ENCODE measurements around the gene TRAM2. TPM values are rescaled to one million over a fixed set of nuclear protein-coding genes. Genes with fewer than 3 reads are reported as not detected.

Gene TRAM2
- total and polyA plus RNA-seq, 2 of the 4 experiments (the other 2 are of a cell fraction), result 77.2 to 95.7 TPM

DNA sequence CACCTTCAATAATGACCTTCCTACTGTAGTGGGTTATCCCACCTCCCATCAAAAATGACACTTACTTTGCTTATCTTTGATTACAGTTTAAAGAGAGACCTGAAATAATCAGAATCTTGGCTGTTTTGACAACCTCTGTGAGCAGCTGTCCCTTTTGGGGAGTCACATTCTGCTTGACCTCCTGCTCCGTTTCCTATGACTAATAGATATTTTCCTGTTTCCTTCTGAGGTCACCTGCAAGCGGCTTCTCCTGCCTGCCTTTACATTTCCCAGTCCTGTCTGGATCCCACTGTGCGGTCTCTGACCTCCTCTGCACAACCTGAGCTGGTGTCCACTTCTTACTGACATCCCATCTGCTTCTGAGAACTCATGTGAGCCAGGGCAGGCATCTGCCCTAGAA is 54.2 kb downstream of the TRAM2 start:
- dilution Hi-C loops (cut with HindIII; ENCODE audit: low sequenced_read_pairs, unreplicated experiment), result no loop called here

More for the DNA sequence above, 54.2 kb downstream of the TRAM2 start:
- no peak for TF ChIP-seq MAZ (IDR thresholded peaks at IDR 0.05; ENCODE audit: borderline replicate concordance, low read depth, low read length)
- no peak for TF ChIP-seq POLR2A (IDR thresholded peaks at IDR 0.05; ENCODE audit: low read depth, low read length)
- TF ChIP-seq RAD21 (IDR thresholded peaks at IDR 0.05; ENCODE audit: low read length), result no peak
- TF ChIP-seq FOS (IDR thresholded peaks at IDR 0.05; ENCODE audit: low read depth, low read length), result no peak
- TF ChIP-seq, protein P1, sequence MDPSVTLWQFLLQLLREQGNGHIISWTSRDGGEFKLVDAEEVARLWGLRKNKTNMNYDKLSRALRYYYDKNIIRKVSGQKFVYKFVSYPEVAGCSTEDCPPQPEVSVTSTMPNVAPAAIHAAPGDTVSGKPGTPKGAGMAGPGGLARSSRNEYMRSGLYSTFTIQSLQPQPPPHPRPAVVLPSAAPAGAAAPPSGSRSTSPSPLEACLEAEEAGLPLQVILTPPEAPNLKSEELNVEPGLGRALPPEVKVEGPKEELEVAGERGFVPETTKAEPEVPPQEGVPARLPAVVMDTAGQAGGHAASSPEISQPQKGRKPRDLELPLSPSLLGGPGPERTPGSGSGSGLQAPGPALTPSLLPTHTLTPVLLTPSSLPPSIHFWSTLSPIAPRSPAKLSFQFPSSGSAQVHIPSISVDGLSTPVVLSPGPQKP (IDR thresholded peaks at IDR 0.05; ENCODE audit: borderline replicate concordance, low read depth, low read length), result no peak
- TF ChIP-seq RCOR1 (IDR thresholded peaks at IDR 0.05; ENCODE audit: insufficient replicate concordance, low read length), result no peak
- TF ChIP-seq MAFK (IDR thresholded peaks at IDR 0.05; ENCODE audit: low read depth, low read length), result no peak
- TF ChIP-seq, protein P2, sequence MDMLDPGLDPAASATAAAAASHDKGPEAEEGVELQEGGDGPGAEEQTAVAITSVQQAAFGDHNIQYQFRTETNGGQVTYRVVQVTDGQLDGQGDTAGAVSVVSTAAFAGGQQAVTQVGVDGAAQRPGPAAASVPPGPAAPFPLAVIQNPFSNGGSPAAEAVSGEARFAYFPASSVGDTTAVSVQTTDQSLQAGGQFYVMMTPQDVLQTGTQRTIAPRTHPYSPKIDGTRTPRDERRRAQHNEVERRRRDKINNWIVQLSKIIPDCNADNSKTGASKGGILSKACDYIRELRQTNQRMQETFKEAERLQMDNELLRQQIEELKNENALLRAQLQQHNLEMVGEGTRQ (IDR thresholded peaks at IDR 0.05; ENCODE audit: low read depth, low read length), result no peak
- no peak for TF ChIP-seq SMC3 (IDR thresholded peaks at IDR 0.05; ENCODE audit: low read depth, low read length)
- no peak for TF ChIP-seq MXI1 (IDR thresholded peaks at IDR 0.05; ENCODE audit: borderline replicate concordance, low read depth, low read length)
- peak overlapping the region; percentile 45; the same call in 1 of the 2 replicates for H3K23ac ChIP-seq (ENCODE audit: low read depth, low read length)
- peak overlapping the region; percentile 68; the same call in 1 of the 3 replicates for H2BK15ac ChIP-seq (ENCODE audit: low read depth, low read length)
- in situ Hi-C loops (cut with MboI; ENCODE audit: low sequenced_read_pairs) (no loop called here), intact Hi-C loops (cut with micrococcal nuclease) (no loop called here)
- H2BK20ac ChIP-seq (ENCODE audit: low read depth, low read length), result peak overlapping the region; percentile 32
- CTCF ChIA-PET, result no interaction called here
- H3K4me2 ChIP-seq (ENCODE audit: low read depth, low read length), result peak overlapping the region; percentile 19; the same call in 1 of the 2 replicates
- POLR2A ChIA-PET (ENCODE audit: unreplicated experiment), result no interaction called here
- H3K27me3 ChIP-seq (ENCODE audit: control insufficient read depth, insufficient read depth, low read length), result no peaks in the 10 kb centered on the region
- H3K14ac ChIP-seq (replicated peaks; ENCODE audit: low read depth, low read length), result peak overlapping the region; percentile 80
- peaks cover 28% of the 10 kb centered on the region for H3K4me1 ChIP-seq (ENCODE audit: control insufficient read depth, insufficient read depth, low read length)
- peak overlapping the region; percentile 64 for H3K27ac ChIP-seq (ENCODE audit: insufficient read depth, low read length)
- H3K4me3 ChIP-seq (ENCODE audit: insufficient read depth, low read depth, low read length), result no peak overlapping the region
- peaks cover 7% of the 10 kb centered on the region for H3K36me3 ChIP-seq (ENCODE audit: control insufficient read depth, insufficient read depth, low read length)
- H2AFZ ChIP-seq (replicated peaks; ENCODE audit: low read length, poor library complexity), result no peak overlapping the region
- H3K18ac ChIP-seq (ENCODE audit: low read depth, low read length), result peak overlapping the region; percentile 92
- peaks cover 23% of the 10 kb centered on the region for H3K9me1 ChIP-seq (ENCODE audit: insufficient read depth, low read length)
- no peaks in the 10 kb centered on the region for H3K9me3 ChIP-seq (ENCODE audit: control insufficient read depth, insufficient read depth, low read length)
- no peak overlapping the region for H3K9ac ChIP-seq (ENCODE audit: low read depth, low read length)
- BruUV-seq (replicated peaks), result no TSS peak
- peak overlapping the region; percentile 80 for H2AK5ac ChIP-seq (ENCODE audit: low read depth, low read length)
- DNase-seq (peak; percentile 51), ATAC-seq (ENCODE audit: low read depth) (no peak)
- H4K20me1 ChIP-seq (ENCODE audit: insufficient read depth, low read length), result peaks cover 12% of the 10 kb centered on the region; the same call in 1 of the 2 replicates
- peak overlapping the region; percentile 91 for H2BK5ac ChIP-seq (ENCODE audit: low read depth, low read length, poor library complexity, severe bottlenecking)
- H4K5ac ChIP-seq (ENCODE audit: low read depth, low read length), result peak overlapping the region; percentile 57
- peak overlapping the region; percentile 26; the same call in 1 of the 2 replicates for H3K56ac ChIP-seq (ENCODE audit: extremely low read depth, insufficient read depth, low read length)
- peak overlapping the region in 1 of 2 experiments; percentile 22; a peak in 2 of 4 replicates for H4K8ac ChIP-seq (ENCODE audit: low read depth in 2 of 2, low read length in 2 of 2)
- peak overlapping the region; percentile 84 for H4K91ac ChIP-seq (ENCODE audit: insufficient read depth, low read depth, low read length)
- peaks cover 22 to 87% of the 10 kb centered on the region in 2 experiments for H3K79me1 ChIP-seq (ENCODE audit: low read depth in 1 of 2, low read length in 2 of 2)
- H2BK120ac ChIP-seq (ENCODE audit: low read depth, low read length), result peak overlapping the region; percentile 77; the same call in 1 of the 2 replicates
- peak overlapping the region; percentile 69 for H3K4ac ChIP-seq (ENCODE audit: low read depth, low read length)
- H2AK9ac ChIP-seq (replicated peaks; ENCODE audit: low read depth, low read length, poor library complexity), result no peak overlapping the region
- no CpG with 5 or more reads among the region's 3 CpGs for WGBS, 2 experiments (ENCODE audit: extremely low coverage in 2 of 2, insufficient read length in 1 of 2)

Data from IMR-90 (cell line).